LNCAP (cell line): Measurements from ENCODE around the gene OR2F1.

Experiments used
- TF ChIP-seq, protein P1 (sequence below): fragments of 450-650 bp; IDR thresholded peaks from 2 replicates; pipeline ENCODE4 v1.5.1; 2017; ENCODE audit warnings: mild to moderate bottlenecking

OR2F1 gene

DNA sequence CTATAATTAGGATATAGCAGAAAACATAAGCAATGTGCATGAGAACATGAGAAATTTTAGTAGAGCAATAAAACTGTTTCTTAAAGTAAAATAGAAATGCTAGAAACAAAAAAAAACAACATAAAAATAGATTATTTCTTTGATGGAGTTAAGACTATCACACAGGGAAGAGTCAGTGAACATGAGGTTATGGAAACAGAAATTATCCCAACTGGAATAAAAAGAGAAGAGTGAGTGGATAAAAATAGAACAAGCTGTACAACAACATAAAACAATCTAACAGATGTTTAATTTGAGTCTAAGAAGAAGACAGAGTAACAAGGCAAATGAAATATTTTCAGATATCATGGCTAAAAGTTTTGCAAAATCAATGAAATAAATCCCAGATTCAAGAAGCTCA lies 38.0 kb downstream of the OR2F1 start:
- TF ChIP-seq, protein P1, sequence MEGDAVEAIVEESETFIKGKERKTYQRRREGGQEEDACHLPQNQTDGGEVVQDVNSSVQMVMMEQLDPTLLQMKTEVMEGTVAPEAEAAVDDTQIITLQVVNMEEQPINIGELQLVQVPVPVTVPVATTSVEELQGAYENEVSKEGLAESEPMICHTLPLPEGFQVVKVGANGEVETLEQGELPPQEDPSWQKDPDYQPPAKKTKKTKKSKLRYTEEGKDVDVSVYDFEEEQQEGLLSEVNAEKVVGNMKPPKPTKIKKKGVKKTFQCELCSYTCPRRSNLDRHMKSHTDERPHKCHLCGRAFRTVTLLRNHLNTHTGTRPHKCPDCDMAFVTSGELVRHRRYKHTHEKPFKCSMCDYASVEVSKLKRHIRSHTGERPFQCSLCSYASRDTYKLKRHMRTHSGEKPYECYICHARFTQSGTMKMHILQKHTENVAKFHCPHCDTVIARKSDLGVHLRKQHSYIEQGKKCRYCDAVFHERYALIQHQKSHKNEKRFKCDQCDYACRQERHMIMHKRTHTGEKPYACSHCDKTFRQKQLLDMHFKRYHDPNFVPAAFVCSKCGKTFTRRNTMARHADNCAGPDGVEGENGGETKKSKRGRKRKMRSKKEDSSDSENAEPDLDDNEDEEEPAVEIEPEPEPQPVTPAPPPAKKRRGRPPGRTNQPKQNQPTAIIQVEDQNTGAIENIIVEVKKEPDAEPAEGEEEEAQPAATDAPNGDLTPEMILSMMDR, result no peak

DNA sequence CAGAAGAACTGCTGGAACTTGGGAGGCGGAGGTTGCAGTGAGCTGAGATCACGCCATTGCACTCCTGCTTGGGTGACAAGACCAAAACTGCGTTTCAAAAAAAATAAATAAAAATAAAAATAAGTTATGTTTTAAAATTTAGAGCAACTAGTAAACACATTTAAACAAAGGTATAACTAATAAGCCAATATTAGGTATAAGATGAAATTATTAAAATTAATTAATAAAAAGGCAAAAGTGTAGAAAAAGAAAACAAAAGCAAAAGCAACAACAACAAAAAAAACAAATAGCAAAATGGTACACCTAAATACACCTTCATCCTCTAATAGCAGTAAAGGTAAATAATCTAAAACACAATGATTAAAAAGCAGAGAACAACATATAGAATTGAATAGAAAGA lies 39.3 kb downstream of the OR2F1 start:
- TF ChIP-seq, protein P1, result no peak

DNA sequence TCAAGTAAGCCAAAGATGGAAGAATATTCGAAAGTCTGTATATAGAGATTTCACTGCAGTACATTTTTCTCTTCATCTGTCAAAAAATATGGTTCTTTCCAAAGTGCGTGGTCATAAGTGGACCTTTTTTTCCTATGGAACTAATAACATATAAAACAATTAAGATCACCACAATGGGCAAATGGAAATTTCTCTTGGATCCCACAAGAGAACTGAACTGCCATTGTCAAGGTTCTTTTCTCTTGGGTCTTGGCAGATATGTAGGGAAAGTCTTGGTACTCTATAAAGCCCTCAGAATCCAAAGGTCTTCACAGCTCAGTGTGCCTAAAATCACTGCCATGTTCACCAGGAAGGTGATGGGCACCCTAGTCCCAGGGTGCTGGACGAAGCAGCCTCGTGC lies 45.4 kb downstream of the OR2F1 start, which contains the start of gene OR6B1:
TSS of gene OR6B1 (plus strand) at position 301 of the 400 bp plus-strand sequence. CDS start 3,677 bp downstream, outside the sequence.
- TF ChIP-seq, protein P1, result no peak

DNA sequence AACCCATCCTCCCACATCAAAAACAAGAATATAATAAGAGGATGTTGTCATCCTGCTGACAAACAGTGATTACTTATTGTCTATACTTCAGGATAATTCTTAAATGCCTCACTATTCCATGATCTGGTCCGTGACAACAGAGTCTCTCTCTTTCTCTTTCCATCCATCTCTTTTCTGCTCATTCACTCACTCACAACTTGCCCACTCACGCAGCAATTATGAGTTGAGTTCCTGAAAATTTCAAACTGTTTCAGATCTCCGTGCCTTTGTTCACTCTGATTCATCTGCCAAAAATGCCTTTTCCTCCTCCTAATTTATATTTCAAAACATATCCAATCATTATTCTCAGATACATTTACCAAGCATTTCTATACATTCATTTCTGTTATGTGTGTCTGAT lies 46.9 kb downstream of the OR2F1 start:
- TF ChIP-seq, protein P1, result no peak

DNA sequence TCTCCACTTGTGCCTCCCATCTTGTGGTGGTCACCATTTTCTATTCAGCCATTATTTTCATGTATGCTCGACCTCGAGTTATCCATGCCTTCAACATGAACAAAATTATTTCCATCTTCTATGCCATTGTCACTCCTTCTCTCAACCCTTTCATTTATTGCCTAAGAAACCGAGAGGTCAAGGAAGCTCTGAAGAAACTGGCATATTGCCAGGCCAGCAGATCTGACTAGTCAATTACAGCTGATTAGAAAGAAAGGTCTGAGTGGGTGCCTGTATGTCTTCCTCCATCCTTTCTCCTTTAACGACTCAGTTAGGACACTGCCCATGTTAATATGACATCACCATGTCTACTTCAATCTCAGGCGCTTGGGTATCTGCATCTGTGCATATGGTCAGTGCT lies 50.1 kb downstream of the OR2F1 start:
- TF ChIP-seq, protein P1, result no peak

DNA sequence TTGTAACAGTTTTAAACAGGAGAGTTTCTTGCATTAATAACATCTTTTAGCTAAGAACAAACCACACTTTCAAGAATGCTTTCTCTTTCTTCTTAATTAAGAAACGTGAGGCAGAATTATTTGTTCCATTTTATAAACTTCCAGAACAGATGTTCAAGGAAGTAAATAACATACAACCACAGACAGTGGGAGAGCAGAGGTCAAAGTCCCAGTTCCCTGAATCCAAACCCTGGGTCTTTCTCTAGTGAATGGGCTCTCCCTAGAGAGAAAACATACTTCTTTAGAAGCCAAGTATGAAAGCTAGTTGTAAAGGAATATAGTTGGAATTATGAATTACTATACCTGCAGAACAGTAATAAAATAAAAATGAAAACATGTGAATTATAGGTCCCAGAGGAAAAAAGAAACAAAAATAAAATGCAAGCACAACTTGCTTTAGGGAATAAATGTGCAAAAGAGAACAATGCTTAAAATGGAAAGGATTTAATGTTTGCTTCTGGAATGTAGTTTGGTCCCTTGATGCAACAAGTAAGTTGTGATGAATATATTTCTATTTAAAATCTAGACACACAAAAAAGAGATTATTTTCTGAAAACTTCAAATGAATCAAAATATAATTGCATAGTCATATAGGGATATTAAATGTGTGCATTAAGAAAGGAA lies 51.5 kb downstream of the OR2F1 start:
- TF ChIP-seq, protein P1, result no peak

DNA sequence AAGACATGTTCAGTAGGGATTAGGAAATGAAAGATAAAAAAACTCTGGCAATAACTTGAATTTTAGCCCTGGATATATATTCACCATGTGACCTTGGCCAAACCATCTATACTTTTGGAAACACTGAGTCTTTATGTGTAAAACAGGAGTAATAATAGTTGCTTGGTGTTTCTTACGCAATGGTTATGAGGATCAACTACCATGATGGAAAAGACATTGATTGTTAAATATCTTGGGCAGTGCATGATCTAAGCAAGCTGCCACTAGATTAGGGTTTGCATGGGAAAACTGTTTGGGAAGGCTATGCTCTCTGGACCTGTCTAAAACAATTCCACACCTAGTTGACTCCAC lies 52.0 kb downstream of the OR2F1 start:
- TF ChIP-seq, protein P1, result no peak

DNA sequence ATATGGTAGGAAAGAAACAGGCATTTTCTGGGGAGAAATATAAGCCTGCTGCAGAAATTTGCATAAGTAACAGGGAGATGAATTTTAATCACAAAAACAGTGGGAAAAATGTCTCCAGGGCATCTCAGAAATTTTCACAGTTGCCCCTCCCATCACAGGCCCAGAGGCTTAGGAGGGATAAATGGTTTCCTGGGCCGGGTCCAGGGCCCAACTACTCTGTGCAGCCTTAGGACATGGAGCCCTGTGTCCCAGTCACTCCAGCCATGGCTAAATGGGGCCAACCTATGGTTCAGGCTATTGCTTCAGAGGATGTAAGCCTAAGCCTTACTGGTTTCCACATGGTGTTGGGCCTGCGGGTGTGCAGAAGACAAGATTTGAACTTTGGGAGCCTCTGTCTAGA lies 54.7 kb downstream of the OR2F1 start:
- TF ChIP-seq, protein P1, result no peak
